SK-N-SH (cell line): ENCODE measurements around the gene LRRC75A.

Experiments
- CHD2 ChIP-seq: fragments of 150-350 bp; IDR thresholded peaks from 2 replicates; pipeline ENCODE4 v1.6.1; 2018; ENCODE audit warnings: low read length; ENCODE audit not compliant: partially characterized antibody
- CTCF ChIP-seq: fragments of 200-600 bp; sonication (generic); IDR thresholded peaks from 2 replicates; pipeline ENCODE4 v1.6.1; 2017; ENCODE audit warnings: antibody characterized with exemption, mild to moderate bottlenecking, moderate library complexity
- EP300 ChIP-seq, 2 experiments: IDR thresholded peaks; 2 replicates each; pipeline versions ENCODE4 v1.4.0 to v1.6.1; 2012; ENCODE audit warnings: borderline replicate concordance in 1 of 2, low read depth in 1 of 2, low read length in 1 of 2
- EZH2phosphoT487 ChIP-seq: fragments of 200-600 bp; sonication (generic); IDR thresholded peaks from 2 replicates; pipeline ENCODE4 v1.6.1; 2017; ENCODE audit warnings: low read depth, mixed run types, mild to moderate bottlenecking, antibody characterized with exemption, moderate library complexity, borderline replicate concordance
- JUND ChIP-seq: IDR thresholded peaks from 2 replicates; pipeline ENCODE4 v1.4.0; 2012
- POLR2AphosphoS5 ChIP-seq: IDR thresholded peaks from 2 replicates; pipeline ENCODE4 v1.6.1; 2012; ENCODE audit warnings: low read depth, low read length
- RAD21 ChIP-seq: IDR thresholded peaks from 2 replicates; pipeline ENCODE4 v1.6.1; 2012; ENCODE audit warnings: mild to moderate bottlenecking, low read length
- RFX5 ChIP-seq: IDR thresholded peaks from 2 replicates; pipeline ENCODE4 v1.6.1; 2012; ENCODE audit warnings: mild to moderate bottlenecking, improper control_type of control experiment, low read length
- TCF12 ChIP-seq: IDR thresholded peaks from 2 replicates; pipeline ENCODE4 v1.4.0; 2012
- TEAD4 ChIP-seq: IDR thresholded peaks from 2 replicates; pipeline ENCODE4 v1.4.0; 2012; ENCODE audit warnings: mild to moderate bottlenecking, borderline replicate concordance; ENCODE audit not compliant: insufficient read depth
- USF1 ChIP-seq: IDR thresholded peaks from 2 replicates; pipeline ENCODE4 v1.4.0; 2012; ENCODE audit warnings: low read depth, borderline replicate concordance
- USF2 ChIP-seq: fragments of 150-350 bp; IDR thresholded peaks from 2 replicates; pipeline ENCODE4 v1.6.1; 2017; ENCODE audit warnings: antibody characterized with exemption, low read length, low read depth, borderline replicate concordance

GRCh38 chr17:16482253-16482652, 9.7 kb downstream of the LRRC75A start:
- no peak for TF ChIP-seq CTCF
- no peak for TF ChIP-seq RFX5
- TF ChIP-seq TEAD4 = no peak
- no peak for TF ChIP-seq USF2
- no peak for TF ChIP-seq TCF12
- TF ChIP-seq POLR2AphosphoS5 = no peak
- no peak for TF ChIP-seq JUND
- no peak for TF ChIP-seq EP300 (IDR thresholded peaks at IDR 0.05; ENCODE audit: borderline replicate concordance in 1 of 2, low read depth in 1 of 2, low read length in 1 of 2)
- TF ChIP-seq USF1 = no peak
- no peak for TF ChIP-seq EZH2phosphoT487
- TF ChIP-seq CHD2 = no peak
- TF ChIP-seq RAD21 = no peak
